ENCODE results near the gene SMPX.

SMPX gene

DNA sequence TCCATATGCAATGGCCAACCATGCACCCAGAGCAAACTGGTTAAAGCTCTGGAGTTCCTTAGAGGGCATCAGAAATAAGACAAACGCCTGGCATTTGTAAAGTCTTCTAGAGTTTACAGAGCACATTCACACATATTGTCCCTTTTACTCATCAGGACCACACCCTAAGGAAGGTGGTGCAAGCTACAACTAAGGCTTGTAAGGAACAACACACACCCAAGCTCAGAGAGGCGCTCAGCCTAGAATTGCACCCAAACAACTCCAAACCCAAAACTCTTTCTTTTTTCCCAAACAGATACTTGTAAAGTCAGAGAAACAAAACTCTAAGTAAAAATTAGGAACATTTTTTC, 46.1 kb downstream of the SMPX start:
- no peak for DNase-seq (ENCODE audit: low spot score)

- DNase-seq (ENCODE audit: low spot score): no peak
Observed at GRCh38 chrX:21711129-21711847, 46.6 kb downstream of the SMPX start.

GRCh38 chrX:21708116-21708515, 49.8 kb downstream of the SMPX start:
- no peak for DNase-seq (ENCODE audit: low spot score)

GRCh38 chrX:21705225-21705624, 52.7 kb downstream of the SMPX start:
- DNase-seq (ENCODE audit: low spot score): no peak

DNA sequence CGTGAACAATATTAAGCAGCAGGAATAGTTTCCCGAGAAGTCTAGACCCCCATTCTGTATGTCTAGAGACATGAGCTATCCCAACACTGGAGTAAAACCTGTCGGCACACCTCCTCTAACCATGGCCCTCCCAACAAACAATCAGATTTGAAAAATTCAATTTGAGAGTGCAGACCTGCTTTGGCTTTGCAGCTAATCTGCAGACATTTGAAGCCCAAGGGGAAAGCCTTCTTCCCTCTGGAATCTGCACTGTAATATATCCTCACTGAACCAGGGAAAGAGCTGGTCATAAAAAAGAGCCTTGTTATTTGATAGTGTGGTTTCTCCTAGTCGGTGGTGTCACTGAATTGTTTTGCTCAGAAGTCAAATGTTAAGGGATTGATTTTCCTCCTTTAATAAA, 55.2 kb downstream of the SMPX start:
- DNase-seq (ENCODE audit: low spot score): no peak

- no peak for DNase-seq (ENCODE audit: low spot score)
Observed at GRCh38 chrX:21700967-21701366, 56.9 kb downstream of the SMPX start.

- DNase-seq (ENCODE audit: low spot score): no peak
Observed at GRCh38 chrX:21700275-21700674, 57.6 kb downstream of the SMPX start.

- DNase-seq (ENCODE audit: low spot score): no peak
Observed at GRCh38 chrX:21699136-21699535, 58.8 kb downstream of the SMPX start.

GRCh38 chrX:21698272-21698671, 59.6 kb downstream of the SMPX start:
- no peak for DNase-seq (ENCODE audit: low spot score)

- DNase-seq (ENCODE audit: low spot score): no peak
Observed at GRCh38 chrX:21691512-21692018, 66.4 kb downstream of the SMPX start.

DNA sequence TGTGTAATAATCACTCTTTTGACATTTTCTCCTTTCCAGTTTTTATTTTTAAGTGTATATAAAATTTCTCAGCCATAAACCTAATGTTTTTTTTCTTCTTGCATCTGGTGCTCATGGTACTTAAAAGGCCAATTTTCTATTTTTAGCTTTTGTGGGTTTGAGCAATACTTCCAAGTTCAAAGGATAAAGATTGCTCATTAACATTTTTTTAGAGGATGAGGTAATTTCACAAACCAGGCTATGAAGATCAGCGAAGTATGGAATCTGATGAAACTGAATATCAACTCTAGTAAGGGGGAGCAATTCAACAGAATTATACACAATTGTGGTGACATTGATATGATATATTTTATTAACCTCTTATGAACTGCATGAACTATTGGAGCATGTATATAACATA, 74.0 kb downstream of the SMPX start:
- no peak for DNase-seq (ENCODE audit: low spot score)

DNA sequence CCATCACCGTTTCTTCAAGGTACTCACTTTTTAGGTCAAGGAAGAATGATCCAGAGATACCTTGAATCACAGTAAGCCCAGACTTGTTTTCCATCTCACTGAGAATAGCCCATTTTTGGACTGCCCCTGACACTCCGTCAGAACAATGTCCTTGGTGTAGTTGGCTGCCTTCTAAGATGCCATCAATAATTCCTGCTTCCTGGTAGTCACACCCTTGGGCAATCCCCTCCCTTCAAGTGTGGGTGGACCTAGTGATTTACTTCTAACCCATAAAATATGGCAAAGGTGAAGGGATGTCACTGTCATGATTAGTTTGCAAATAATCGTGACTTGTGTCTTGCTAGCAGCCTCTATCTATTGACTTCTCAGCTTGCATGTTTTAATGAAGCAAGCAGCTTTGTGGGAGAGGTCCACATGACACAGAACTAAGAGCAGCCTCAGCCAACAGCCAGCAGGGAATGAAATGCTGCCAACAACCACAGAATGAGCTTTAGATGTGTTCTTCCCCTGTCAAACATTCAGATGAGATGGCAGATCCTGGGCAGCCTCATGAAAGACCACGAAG, 79.8 kb downstream of the SMPX start:
- DNase-seq (ENCODE audit: low spot score): no peak

DNA sequence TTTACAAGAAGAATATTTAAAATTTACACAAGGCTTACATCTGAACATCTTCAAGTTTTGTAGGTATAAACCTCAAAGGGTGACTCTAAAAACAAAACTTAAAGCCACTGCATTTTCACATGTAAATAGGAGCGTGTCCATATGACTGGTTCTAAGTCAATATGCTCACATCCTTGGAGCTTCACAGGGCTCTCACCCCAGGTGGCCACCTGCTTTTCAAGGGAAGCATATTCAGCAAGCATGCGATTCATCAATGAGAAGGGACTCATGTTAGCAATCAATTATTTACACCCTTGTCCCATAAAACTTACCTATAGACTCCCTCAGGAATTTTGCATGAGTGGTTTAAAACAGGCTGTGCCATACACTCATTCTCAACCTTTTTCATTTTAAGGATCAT, 82.0 kb downstream of the SMPX start:
- DNase-seq (ENCODE audit: low spot score): no peak

DNA sequence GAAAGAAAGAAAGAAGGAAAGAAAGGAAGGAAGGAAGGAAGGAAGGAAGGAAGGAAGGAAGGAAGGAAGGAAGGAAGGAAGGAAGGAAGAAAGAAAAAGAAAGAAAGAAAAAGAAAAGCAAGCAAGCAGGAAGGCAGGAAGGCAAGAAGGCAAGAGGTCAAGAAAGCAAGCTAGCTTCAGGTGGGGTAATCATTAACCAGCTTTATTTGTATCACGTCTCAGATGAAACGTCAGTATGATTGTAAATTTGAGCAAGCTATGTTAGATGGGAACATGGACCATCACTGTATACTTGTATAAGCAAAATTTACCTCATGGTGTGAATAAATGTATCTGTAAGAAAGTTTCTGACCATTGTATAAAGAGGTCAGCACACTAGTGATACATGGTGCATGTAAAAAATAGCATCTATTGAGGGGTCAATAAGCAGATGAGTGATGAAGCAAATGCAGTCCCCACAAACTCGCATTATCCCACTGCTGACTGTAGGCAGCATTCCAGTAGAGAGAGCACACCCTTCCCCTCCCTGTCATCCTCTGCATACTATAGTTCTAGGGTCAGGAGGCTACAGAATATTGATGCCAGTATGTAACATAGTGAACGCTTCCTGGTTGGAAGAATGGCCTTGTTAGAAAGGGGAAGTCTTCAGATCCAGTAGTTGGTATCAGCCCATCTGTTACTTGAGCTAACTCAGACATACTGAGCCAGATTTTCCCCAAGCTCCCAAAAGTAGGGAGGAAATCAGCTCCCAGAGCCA, 83.3 kb downstream of the SMPX start:
- no peak for DNase-seq (ENCODE audit: low spot score)

DNA sequence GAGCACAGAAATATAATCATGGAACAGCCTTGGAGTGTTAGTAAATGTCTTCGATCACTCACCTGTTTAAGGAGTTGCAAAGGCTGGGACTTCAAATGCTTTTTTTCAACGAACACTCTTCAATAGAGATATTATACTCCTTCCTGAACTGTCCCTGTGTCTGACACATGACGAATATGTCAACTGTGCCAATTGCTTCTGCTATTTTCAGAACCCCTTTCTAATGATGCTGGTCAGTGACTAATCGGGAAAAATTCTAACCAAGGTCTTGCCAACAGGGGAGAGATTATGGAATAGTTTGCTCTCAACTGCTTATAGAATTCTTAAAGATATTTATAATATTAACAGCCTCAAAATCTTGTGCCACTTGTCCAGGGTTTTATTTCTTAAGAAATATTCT, 91.2 kb downstream of the SMPX start:
- no peak for DNase-seq (ENCODE audit: low spot score)

- no peak for DNase-seq (ENCODE audit: low spot score)
Observed at GRCh38 chrX:21666252-21666651, 91.7 kb downstream of the SMPX start.

- no peak for DNase-seq (ENCODE audit: low spot score)
Observed at GRCh38 chrX:21662761-21663160, 95.2 kb downstream of the SMPX start.

DNA sequence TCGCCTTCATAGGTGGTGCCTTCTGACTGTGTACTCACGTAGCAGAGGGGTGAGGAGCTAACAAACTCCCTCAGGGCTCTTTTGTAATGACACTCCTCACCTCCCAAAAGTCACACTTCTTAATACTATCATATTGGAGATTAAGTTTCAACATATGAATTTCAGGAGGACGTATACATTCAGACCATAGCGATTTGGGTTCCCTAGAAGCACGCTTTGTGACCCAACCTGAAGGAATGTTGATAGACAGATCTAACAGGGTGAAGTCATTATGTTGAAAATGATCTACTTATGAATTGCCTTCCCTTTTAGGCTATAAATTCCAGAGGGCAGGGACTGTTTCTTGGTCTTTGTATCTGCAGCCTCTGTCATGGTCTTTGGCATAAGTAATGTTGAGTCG, 96.6 kb downstream of the SMPX start:
- no peak for DNase-seq (ENCODE audit: low spot score)

DNA sequence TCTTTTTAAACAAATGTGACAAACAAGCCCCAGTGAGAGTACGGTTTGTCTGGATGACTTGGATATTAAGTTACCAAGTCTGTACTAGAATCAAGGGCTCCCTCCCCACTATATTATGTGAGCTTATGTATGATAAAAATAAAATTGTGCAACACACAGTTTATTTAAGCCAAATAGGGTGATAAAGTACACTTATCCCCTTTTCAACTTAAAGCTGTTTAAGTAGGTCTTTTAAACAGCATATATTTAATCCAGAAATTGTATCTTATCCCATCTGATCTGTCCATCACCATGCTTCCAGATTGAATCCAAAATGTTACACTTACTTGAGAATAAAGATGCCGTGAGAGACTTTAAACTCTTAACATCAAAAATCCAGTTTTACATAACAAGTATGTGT, 97.8 kb downstream of the SMPX start:
- no peak for DNase-seq (ENCODE audit: low spot score)

DNA sequence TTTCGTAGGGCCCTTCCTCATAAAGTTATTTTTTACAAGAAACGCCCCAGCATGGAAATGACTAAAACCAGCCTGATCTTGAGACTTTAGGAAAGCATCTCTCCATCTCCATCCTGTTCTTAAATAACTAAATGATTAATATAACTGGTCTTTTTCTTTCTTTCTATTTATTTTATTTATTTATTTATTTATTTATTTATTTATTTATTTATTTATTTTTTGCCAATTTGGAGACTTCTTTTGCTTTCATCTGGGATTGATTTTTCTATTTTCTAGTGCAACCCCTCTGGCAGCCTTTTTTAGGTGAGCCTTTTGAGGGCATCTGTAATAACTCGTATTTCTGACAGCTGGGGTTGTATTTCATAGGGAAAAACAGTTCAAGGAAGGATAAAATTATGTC, 98.6 kb downstream of the SMPX start:
- no peak for DNase-seq (ENCODE audit: low spot score)

- no peak for DNase-seq (ENCODE audit: low spot score)
Observed at GRCh38 chrX:21658746-21659145, 99.2 kb downstream of the SMPX start.

DNA sequence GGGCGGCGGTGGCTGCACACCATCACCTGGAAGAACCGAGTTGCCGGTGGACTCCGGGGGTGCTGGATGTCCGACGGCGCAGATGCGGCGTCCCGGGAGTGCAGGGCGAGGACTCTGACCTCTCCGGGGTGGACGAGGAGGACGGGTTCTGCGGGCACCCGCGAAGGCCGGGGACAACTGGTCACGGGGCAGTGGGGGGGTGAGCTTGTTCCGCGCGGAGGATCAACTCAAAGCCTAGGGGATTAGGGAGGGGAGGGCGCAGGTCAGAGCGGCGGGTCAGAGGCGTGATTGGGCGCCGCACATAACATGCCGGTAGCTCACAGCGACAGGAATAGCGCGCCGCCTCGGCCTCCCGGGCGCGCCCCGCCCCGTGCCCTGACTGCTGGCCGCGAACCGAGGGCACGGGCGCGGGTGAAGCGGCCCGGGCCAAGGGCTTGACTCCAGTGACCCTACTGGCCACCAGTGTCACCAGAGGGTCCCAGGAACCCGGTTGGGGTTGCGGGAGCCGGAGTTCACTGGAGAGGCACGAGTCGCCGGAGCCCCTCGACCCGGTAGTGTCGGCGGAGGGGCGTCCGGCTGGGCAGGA, 99.7 kb downstream of the SMPX start, which contains the start of gene KLHL34:
Gene KLHL34 (minus strand): TSS at position 179 of the 586 bp plus-strand sequence. CDS start 542 bp downstream, outside the sequence.
- no peak for DNase-seq (ENCODE audit: low spot score)
